ENCODE measurements around the gene TARBP2. TPM values are rescaled to one million over a fixed set of nuclear protein-coding genes. Genes with fewer than 3 reads are reported as not detected.
A peak's percentile ranks its signal among the peaks of the same experiment; 100 is the strongest.
"Not testable (repeated sequence)": the region's sequence is repeated elsewhere in the genome, so short reads cannot be mapped to it uniquely, and the experiment has no call there.

Gene TARBP2
- total RNA-seq, 1 donor from 2014 or later = 32.9 TPM

DNA sequence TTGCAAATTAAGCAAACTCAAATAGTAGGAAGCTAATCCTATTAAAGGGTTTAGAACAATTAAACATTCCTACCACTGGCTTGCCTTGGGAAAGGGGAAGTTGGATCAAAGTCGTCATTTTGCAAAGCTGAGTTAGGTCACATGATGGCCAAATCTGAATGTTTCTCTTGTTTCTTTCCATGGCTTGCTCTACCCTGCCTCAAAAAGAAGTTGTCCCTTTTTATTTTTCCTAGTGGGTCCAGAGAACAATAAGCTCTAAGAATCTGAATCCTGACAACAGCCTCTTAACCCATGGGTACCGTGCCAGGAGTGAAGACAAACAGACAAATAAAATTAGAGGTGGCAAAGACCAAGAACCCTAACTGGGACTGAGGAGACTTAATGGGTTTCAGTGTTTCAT, 32.4 kb downstream of the TARBP2 start:
- Histone ChIP-seq H3K9me3 (no peaks in the 10 kb centered on the region), H3K4me3 (no peak overlapping the region), H3K4me1 (no peaks in the 10 kb centered on the region), H3K27me3 (no peaks in the 10 kb centered on the region), H3K36me3 (peaks cover 88 to 98% of the 10 kb centered on the region in 2 donors), H3K27ac (no peak overlapping the region)
- TF ChIP-seq CTCF (IDR thresholded peaks at IDR 0.05) = no peak
- intact Hi-C loops (cut with DNase I) = no loop called here
- DNase-seq (ENCODE audit: low spot score in 2 of 2) = no peak

GRCh38 chr12:53536962-53537361, 35.9 kb downstream of the TARBP2 start:
- Histone ChIP-seq H3K36me3 (peaks cover 76 to 92% of the 10 kb centered on the region in 2 donors), H3K27me3 (no peaks in the 10 kb centered on the region), H3K9me3 (no peaks in the 10 kb centered on the region), H3K4me1 (no peaks in the 10 kb centered on the region), H3K4me3 (no peak overlapping the region), H3K27ac (no peak overlapping the region)
- TF ChIP-seq CTCF (IDR thresholded peaks at IDR 0.05) = no peak
- intact Hi-C loops (cut with DNase I) = no loop called here
- no peak for DNase-seq (ENCODE audit: low spot score in 2 of 2)

- Histone ChIP-seq H3K27me3 (no peaks in the 10 kb centered on the region), H3K4me3 (no peak overlapping the region), H3K27ac (peak overlapping the region in 1 of 2 donors; percentile 39), H3K4me1 (no peaks in the 10 kb centered on the region), H3K36me3 (peaks cover 72 to 91% of the 10 kb centered on the region in 2 donors), H3K9me3 (no peaks in the 10 kb centered on the region)
- intact Hi-C loops (cut with DNase I) = no loop called here
- DNase-seq (ENCODE audit: low spot score in 2 of 2) = no peak
- no peak for TF ChIP-seq CTCF (IDR thresholded peaks at IDR 0.05)
Measured at GRCh38 chr12:53538209-53538689, 37.2 kb downstream of the TARBP2 start.

- no peak overlapping the region for H3K27ac ChIP-seq
- TF ChIP-seq CTCF (IDR thresholded peaks at IDR 0.05) = no peak
- peaks cover 0 to 5% of the 10 kb centered on the region in 2 donors for H3K4me1 ChIP-seq
- no peaks in the 10 kb centered on the region for H3K9me3 ChIP-seq
- H3K4me3 ChIP-seq = no peak overlapping the region
- peaks cover 60 to 79% of the 10 kb centered on the region in 2 donors for H3K36me3 ChIP-seq
- DNase-seq (ENCODE audit: low spot score in 2 of 2) = no peak
- intact Hi-C loops (cut with DNase I) = no loop called here
- no peaks in the 10 kb centered on the region for H3K27me3 ChIP-seq
Measured at GRCh38 chr12:53539526-53539925, 38.4 kb downstream of the TARBP2 start.

DNA sequence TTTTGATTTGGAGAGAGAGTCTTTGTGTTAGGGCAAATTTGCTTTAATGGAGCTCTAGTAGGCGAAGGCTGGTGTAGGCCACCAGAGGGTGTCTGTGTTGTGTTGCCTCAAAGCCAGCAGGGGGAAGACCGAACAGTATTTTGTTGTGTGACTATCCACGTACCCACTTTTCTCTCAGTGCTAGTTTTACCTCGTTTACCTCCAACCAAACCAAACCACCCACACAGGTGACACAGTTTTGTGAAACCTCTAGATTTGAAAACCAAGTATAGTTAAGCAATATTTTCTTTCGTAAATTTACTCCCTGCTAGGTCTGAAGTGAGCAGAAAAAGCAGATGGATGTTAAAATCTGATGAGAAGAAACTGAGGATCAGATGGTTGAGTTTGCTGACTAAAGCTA, 42.5 kb downstream of the TARBP2 start:
- no peaks in the 10 kb centered on the region for H3K9me3 ChIP-seq
- H3K4me3 ChIP-seq = no peak overlapping the region
- peak overlapping the region; percentile 57 to 65 for H3K27ac ChIP-seq
- peak; percentile 77 to 94 (median 89) for TF ChIP-seq CTCF (IDR thresholded peaks at IDR 0.05)
- peaks cover 37 to 52% of the 10 kb centered on the region in 2 donors for H3K36me3 ChIP-seq
- no peaks in the 10 kb centered on the region for H3K27me3 ChIP-seq
- intact Hi-C loops (cut with DNase I) = loop anchor here (1.0 to 2.0 kb wide), 2 partner anchors 133 to 203 kb away; partner anchors contain the start of gene ATP5MC2
- DNase-seq (ENCODE audit: low spot score in 2 of 2) = peak in 1 of 2 donors; percentile 78
- peaks cover 0 to 7% of the 10 kb centered on the region in 2 donors for H3K4me1 ChIP-seq

GRCh38 chr12:53548354-53548753, 47.3 kb downstream of the TARBP2 start:
- peaks cover 25 to 43% of the 10 kb centered on the region in 2 donors for H3K36me3 ChIP-seq
- DNase-seq (ENCODE audit: low spot score in 2 of 2); H3K9me3 ChIP-seq; H3K27me3 ChIP-seq; H3K4me1 ChIP-seq; intact Hi-C loops (cut with DNase I); H3K4me3 ChIP-seq; H3K27ac ChIP-seq: not testable (repeated sequence)

DNA sequence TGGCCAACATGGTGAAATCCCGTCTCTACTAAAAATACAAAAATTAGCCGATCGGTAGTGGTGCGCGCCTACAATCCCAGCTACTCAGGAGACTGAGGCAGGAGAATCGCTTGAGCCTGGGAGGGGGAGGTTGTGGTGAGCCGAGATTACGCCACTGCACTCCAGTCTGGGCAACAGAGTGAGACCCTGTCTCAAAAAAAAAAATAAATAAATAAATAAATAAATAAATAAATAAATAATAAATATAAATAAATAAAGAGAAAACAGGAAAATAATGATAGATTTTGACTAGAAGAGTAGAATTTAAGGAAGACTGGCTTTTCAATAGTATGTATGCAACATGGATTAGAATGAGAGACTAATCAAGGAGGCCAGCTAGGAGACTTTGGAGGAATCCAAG, 49.0 kb downstream of the TARBP2 start:
- H3K36me3 ChIP-seq = peaks cover 25 to 43% of the 10 kb centered on the region in 2 donors

More for the DNA sequence above, 49.0 kb downstream of the TARBP2 start:
- not testable (repeated sequence) for H3K4me1 ChIP-seq; H3K27me3 ChIP-seq; DNase-seq (ENCODE audit: low spot score in 2 of 2); H3K4me3 ChIP-seq; H3K27ac ChIP-seq; H3K9me3 ChIP-seq
- intact Hi-C loops (cut with DNase I) = loop anchor here (5.0 kb wide), 1 partner anchor 52 kb away; no protein-coding TSS in a partner anchor
